ENCODE data around the gene ATP6V0A1.
"Not testable (repeated sequence)": the region's sequence is repeated elsewhere in the genome, so short reads cannot be mapped to it uniquely, and the experiment has no call there.

ATP6V0A1 gene

DNA sequence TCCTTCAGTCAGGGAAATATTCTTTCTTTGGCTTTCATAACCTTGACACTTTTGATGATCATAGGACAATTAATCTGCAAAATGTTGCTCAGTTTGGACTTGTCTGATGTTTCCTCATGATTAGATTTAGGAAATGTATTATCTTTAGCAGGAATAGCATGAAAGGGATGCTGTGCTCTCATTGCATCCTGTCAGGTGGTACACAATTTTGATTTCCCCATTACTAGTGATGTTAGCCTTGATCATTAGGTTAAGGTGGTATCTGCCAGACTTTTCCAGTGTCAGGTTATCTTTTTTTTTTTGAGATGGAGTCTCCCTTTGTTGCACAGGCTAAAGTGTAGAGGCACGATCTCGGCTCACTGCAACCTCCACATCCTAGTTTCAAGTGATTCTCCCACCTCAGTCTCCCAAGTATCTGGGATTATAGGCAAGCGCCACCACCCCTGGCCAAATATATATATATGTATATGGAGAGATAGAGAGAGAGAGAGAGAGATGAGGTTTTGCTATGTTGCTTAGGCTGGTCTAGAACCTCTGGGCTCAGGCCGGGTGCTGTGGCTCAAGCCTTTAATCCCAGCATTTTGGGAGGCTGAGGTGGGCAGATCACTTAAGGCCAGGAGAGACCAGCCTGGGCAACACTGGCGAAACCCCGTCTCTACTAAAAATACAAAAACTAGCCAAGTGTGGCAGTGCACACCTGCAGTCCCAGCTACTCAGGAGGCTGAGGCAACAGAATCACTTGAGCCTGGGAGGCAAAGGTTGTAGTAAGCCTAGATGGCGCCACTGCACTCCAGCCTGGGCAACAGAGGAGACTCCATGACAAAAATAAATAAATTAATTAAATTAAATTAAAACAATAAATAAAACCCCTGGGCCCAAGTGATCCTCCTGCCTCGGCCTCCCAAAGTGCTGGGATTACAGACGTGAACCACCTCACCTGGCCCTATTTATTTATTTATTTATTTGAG lies 19.8 kb upstream of the ATP6V0A1 start:
- DNase-seq, result peak in 1 of 2 experiments; percentile 34

DNA sequence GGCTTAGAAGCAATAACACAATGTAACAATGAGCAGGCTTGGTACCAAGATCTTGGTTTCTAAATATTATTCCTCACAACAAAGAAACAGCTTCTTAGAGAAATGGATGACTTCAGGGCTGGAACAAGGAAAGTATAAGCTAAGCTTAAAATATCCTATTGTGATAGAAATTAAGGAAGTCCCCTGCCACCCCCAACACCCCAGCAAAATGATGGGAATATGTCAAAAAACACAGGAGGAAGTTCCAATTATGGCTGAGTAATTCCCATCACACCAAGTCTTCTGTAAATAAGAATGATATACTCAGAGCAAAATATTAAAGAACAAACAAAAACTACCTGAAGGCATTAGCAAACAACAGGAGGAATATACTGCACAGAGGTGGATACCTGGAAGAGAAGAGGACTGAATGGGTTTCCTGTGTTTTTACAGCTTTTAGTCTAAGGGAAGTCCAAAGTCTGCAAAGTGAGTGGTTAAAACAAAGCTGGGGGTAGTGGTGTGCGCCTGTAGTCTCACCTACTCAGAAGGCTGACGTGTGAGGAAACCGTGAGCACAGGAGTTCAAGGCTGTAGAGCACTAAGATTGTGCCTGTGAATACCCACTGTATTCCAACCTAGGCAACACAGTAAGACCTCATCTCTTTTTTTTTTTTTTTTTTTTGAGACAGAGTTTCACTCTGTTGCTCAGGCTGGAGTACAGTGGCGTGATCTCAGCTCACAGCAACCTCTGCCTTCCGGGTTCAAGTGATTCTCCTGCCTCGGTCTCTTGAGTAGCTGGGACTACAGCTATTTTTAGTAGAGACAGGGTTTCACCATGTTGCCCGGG lies 17.1 kb upstream of the ATP6V0A1 start:
- no peak for DNase-seq

DNA sequence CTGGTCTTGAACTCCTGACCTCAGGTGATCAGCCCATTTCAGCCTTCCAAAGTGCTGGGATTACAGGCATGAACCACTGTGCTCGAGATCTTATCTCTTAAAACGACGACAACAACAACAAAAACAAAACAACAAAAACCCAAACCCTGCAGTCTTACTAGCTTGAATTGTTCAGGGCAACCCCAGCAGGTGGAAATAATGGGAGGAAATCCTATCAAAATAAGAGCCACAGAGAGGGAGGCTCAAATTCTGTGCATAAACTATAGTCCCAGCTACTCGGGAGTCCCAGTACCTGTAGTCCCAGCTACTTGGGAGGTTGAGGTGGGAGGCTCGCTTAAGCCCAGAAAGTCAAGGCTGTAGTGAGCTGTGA lies 16.5 kb upstream of the ATP6V0A1 start:
- DNase-seq, result no peak

DNA sequence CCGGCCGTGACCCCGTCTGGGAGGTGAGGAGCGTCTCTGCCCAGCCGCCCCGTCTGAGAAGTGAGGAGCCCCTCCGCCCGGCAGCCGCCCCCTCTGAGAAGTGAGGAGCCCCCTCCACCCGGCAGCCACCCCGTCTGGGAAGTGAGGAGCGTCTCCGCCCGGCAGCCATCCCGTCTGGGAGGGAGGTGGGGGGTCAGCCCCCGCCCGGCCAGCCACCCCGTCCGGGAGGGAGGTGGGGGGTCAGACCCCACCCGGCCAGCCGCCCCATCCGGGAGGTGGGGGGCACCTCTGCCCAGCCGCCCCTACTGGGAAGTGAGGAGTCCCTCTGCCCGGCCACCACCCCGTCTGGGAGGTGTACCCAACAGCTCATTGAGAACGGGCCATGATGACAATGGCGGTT lies 9.5 kb upstream of the ATP6V0A1 start:
- not testable (repeated sequence) for DNase-seq

DNA sequence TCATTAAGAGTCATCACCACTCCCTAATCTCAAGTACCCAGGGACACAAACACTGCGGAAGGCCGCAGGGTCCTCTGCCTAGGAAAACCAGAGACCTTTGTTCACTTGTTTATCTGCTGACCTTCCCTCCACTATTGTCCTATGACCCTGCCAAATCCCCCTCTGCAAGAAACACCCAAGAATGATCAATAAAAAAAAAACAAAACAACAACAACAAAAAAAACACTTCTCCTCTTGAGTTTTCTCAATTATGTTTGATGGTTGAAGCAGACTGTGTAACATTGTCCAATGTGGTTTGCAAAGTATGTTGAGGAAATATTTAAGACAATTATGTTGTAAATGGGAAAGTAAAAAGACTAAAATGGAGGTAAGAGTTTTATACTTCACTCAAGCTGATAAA lies 8.8 kb upstream of the ATP6V0A1 start:
- not testable (repeated sequence) for DNase-seq

DNA sequence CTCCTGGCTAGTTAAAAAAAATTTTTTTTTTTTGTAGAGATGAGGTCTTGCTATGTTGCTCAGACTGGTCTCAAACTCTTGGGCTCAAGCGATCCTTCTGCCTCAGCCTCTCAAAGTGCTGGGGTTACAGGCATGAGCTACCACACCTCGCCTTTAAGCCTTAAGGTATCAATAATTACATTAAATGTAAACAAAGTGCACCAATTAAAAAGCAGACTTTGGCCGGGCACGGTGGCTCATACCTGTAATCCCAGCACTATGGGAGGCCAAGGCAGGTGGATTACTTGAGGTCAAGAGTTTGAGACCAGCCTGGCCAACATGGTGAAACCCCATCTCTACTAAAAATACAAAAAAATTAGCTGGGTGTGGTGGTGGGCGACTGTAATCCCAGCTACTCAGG lies 7.4 kb upstream of the ATP6V0A1 start:
- not testable (repeated sequence) for DNase-seq

DNA sequence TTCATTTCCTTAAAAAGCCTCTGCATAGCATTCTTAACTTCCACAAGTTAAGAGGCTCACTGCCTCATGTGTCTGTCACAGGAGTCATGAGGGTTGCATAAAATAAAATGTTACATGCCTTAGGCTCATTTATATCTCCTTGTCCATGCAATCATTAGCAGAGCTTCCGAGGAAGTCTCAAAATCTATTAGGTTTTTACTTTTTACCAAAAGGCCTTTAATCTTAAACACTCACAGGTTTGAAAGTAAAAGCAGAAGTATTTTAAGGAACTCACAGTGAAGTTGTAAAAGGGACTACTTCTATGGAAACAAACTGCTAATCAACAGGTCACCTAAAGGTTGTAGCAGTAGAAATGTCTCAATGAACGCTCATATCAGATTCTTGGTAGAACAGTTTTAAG lies 5.2 kb upstream of the ATP6V0A1 start:
- DNase-seq, result no peak

DNA sequence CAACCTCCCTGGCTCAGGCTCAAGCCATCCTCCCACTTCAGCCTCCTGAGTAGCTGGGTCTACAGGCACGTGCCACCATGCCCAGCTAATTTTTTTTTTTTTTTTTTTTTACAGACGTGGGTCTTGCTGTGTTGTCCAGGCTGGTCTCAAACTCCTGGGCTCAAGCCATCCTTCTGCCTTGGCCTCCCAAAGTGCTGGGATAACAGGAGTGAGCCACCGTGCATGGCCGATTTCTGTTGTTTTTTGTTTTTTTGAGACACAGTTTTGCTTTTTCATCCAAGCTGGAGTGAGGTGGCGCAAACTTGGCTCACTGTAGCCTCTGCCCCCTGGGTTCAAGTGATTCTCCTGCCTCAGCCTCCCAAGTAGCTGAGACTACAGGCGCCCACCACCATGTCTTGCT lies 3.7 kb upstream of the ATP6V0A1 start:
- not testable (repeated sequence) for DNase-seq

DNA sequence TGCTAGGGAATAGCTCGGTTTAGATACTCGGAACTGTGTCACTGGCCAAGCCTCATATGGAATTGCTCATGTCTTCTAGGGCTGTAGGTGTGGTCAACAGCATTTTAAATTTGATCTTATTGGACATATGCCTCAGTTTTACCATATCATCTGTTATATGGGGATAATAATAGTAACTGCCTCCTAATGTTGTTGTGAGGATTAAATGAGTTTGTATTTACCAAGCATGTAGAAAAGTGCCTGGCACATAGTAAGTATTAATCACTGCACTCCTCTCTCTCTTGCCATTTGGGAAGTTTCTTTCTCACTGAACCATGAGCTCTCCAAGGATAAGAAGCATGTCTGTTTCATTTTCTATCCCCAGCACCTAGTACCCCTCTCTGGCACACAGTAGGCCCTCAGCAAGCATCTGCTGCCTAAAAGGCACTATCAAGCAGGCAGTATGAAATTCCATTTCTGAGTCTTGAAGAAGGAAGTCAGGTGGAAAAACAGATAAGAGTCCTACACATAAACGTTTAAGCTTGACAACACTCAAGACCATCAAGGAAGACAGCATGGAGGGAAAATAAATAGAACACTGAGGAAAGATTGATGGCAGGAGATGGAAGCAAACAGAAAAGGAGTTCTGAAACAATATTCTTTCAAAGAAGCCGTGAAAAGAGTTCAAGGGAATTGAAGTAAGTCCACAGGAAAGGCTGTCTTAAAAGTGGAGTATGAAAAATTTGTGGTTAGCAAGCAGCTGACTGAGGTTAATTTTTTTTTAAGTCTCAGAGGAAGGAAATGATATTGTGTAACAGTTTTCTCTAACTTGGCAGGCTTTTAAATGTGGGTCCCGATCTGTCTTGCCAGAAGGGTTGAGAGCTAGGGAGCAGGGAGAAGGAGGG lies 2.2 kb upstream of the ATP6V0A1 start:
- DNase-seq, result no peak

DNA sequence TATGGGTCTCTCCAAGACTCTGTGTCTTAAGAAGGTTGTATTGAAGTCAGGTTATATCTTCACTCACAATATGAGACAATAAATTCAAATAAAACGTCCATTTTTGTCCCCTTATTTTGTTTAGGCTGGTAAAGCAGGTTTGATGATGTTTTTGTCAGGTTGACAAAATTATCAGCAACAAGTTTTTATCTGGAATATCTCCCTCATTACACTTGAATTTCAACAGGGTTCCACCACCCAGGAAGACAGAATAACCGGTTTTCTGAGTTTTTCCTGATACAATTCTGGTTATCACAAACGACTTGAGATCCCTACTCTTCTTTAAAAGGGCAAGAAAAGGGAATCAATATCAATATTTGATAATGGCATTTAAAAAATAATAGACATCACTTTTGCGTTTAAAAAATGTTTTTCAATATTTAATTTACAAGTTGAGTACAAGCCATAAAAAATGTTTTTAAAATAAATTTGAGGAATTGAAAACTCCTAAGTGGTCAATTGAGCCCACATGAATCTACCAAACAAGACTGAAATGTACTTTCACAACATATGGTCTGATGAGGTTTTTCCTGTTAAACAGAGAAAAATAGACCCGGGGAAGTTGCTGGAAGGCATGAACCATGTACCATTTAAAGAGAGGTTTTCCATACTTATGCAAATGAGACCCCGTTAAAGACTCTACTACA lies 1.4 kb upstream of the ATP6V0A1 start:
- DNase-seq, result no peak

DNA sequence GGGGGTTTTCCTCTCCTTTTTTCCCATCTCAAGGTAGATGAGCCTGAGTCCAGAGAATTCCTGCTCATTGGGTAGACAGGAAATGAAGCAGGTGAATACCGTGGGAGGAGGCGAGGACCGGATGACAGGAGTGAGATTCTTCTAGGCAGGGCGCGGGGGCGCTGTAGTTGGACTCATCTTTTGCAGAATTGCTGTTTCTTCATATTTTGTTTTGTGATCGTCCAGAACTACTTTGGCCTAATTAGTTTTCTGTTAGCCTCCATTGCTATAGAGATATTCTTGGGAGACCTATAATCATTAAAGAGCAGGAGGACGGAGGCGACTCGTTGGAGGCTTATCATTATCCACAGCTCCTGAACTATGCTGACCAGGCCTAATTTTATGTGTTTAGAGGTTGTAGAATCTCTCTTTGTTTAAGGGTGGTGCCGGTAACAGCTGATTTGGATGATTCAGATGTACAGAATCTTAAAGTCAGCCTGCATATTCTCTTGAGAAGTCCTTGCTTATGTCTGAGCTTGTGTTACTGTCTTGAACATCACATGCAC lies 650 bp downstream of the ATP6V0A1 start:
- peak in 1 of 2 experiments; percentile 18 for DNase-seq

DNA sequence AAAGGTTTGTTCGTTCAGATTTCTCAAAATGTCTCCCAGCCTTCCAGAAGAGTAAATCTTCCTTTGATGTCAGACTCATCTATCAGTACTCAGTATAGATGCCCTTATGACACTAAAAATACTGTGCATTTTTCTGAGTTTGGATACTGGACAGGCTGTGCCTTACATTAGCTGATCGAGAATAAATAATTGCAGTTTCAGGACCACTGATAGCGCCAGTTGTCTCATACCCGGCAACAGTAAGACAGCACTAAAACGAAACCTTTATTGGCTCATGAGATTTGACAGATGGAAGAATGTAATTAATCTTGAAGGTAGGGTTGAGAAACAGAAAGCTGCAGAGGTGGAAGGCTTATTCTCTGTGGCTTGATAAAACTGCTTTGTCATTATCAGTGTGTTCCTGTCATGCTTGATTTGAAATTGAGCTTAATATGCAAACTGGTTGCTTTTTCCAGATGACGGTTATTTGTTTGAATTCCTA lies 1.2 kb downstream of the ATP6V0A1 start:
- no peak for DNase-seq

DNA sequence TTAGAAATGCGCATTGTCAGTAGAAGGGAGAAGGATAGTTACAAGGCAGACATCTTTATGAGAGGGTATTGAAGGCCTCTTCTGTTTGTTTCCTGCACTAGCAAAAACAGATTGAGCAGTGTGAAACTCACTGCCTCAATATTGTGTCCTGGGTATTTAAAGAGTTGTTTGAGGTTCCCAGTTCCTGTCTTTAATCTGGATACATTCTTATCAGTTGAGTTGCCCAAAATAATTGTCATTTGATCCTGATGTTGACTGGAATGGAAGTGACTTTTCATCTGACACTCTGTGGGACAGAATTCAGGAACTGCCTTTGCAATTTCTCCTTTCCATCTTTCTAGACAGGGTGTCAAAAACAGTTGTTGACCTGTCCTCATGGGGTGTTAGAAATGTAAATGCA lies 1.7 kb downstream of the ATP6V0A1 start:
- no peak for DNase-seq

DNA sequence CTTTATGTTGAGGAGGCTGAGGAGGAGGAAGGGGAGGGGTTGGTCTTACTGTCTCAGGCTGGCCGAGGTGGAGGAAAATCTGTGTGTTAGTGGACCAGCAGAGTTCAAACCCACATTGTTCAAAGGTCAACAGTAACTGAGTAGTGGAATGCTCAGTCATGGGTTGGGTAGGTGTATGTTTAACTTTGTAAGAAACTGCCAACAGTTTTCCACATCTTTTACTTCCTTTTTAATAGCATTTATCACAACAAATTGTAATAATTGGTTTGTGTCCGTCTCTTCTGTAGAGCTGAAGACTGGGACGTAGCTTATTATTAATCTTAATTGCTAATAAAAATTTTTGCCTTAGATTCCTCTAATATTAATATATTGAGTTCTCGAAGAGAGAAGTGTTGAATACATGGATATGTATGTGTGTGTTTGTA lies 5.3 kb downstream of the ATP6V0A1 start:
- DNase-seq, result no peak

DNA sequence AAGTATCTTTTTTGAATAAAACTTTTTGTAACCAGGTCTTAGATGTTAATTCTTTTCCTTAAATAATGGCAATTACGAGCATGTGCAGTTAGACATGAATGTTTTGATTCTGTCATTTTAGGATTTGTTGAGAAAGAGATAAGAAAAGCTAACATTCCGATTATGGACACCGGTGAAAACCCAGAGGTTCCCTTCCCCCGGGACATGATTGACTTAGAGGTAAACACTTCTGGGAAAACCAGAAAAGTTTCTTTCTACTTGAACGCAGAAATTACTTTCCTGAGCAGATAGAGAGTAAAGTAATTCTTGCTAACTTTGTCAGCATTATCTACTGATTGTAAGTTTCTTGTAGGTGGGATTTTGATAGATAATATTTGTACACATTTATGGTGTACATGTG lies 9.2 kb downstream of the ATP6V0A1 start:
- DNase-seq, result no peak

DNA sequence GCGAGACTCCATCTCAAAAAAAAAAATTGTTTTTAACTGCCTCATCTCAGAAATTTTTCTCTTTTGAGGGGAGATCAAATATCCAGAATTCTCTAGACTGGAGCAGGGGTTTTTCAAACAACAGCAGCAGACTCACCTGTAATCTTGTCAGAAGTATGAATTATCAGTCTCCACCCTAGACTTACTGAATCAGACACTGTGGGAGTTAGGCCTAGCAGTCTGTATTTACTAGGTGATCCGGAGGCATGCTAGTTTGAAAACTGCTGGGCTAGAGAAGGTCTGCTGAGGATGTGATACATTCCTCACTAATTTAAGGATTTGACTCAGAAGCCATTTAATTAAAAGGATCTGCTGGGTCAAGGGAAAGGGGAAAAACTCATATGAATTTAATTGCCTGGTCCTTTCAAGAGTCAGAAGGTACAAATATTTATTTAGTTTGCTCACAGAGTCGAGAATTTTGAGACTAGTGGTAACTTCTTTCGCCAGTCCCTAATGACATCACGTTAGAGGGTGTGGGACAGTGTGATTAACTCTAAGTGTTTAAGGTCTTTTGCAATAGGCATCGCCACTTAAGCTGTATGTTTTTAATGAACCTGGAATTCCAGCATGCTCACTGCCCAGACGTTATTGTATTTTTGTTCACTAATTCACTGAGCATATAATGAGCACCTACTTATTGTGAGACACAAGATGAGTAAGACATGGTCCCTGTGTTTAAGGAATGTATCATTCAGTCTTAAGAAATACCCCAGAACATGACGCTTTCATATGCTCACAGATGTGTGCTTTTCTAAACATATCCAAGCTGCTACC lies 14.2 kb downstream of the ATP6V0A1 start:
- DNase-seq, result no peak

DNA sequence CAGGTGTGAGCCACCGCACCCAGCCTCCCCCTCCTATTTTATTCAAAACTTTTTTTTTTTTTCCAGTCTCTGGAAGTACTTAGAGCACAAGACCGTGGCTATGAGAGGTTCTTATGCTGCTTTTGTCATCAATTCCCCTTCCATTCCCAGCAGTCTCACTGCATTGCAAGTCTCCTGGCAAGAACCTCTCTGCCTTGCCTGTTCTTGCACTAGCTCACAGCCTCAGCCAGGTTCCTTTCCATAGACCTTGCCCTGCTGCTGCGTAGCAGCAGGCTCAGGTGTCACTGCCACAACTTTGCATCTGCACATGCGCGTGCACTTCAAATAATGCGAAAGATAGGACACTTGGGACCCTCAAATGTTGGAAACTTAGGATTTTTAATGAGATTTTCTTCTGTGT lies 15.6 kb downstream of the ATP6V0A1 start:
- no peak for DNase-seq

DNA sequence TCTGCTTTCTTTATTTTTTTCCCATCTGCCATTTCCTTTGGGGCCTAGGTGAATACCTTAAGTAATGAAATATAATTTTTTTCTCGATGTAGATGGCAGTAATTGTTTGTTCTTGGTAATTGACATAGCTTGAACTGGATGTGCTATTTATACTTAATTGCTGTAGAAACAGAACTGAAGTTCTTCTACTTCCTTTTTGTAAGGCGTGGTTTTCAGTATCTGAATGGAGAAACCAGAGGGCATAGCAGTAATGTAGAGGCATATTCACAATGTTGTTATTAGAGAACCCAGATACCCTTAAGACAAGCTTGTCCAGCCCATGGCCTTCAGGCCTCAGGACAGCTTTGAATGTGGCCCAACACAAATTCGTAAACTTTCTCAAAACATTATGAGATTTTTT lies 16.4 kb downstream of the ATP6V0A1 start:
- no peak for DNase-seq

DNA sequence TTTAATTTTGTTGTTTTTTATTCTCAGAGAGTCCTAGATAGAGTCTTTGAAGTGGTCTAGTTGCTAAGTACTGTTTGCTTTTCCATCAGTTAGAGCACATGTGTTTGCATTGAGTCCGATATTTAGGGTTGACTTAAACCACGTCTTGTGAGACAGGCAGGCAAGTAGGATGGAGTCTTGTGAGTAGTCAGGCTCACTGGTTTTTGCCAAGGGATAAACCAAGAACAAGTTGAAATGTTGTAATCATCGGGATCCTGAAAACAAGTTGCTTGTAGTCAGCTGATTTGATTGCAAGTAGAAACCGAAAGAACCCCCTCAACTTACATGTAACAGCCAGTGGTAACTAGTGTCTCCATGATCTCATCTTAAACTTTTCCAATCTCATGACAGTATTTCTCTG lies 17.2 kb downstream of the ATP6V0A1 start:
- no peak for DNase-seq

DNA sequence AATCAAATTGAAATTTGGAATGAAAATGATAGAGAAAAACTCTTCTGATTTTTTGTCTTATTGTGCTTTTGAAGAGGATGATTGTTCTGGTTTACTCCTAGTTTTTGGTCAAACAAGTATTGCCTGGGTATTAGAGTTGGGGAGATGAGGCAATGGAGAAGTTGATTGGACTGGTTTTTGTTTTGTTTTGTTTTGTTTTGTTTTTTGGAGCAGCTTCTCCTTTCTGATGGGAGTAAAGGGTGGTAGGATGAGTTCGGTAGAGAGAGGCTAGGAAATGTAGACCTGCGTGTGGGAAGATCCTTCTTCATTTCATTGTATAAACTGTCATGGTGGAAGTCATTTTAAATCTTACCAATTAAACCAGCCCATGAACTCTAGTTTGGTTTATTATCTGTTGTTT lies 17.7 kb downstream of the ATP6V0A1 start:
- no peak for DNase-seq

DNA sequence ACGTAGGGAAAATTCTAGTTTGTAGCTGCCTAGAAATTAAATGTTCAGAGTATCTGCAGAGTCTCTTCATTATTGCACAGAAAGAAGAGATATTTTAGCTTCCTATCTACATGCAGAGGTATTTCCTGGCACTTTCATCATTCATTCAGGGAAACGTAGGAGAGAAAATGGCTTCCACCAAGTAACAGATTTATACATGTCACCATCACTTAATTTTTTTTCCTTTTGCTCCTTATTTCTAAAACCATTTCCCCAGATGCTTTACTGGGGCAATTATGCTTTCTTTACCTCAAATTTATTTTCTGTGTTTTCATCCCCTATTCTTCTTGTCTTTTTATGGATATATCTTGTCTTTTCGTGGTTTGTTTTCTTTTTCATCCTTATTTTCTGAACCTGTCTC lies 18.5 kb downstream of the ATP6V0A1 start:
- DNase-seq, result no peak

Data from NCI-H1930 (cell line).